DMS53 (cell line): ENCODE measurements around the gene FBXW2.

ENCODE experiments used
- DNase-seq: peaks from one replicate; lab custom pipeline; 2025; lab: John Stamatoyannopoulos, UW

The FBXW2 gene

GRCh38 chr9:120714088-120714845 is 78.9 kb downstream of the FBXW2 start, which contains the start of gene MEGF9:
Gene MEGF9 (minus strand): TSS chr9:120714470. CDS start chr9:120714358, 112 bp downstream.
- peak; percentile 100 for DNase-seq

GRCh38 chr9:120713257-120714087 is 79.7 kb downstream of the FBXW2 start:
- DNase-seq: peak; percentile 63

GRCh38 chr9:120712539-120713031 is 80.6 kb downstream of the FBXW2 start:
- peak; percentile 49 for DNase-seq

- peak; percentile 52 for DNase-seq
These were observed 81.2 kb downstream of the FBXW2 start for GRCh38 chr9:120711841-120712538.

GRCh38 chr9:120711354-120711753 is 81.9 kb downstream of the FBXW2 start:
- peak; percentile 36 for DNase-seq

GRCh38 chr9:120710110-120710981 is 82.9 kb downstream of the FBXW2 start:
- peak; percentile 81 for DNase-seq

- no peak for DNase-seq
These were observed 84.5 kb downstream of the FBXW2 start for GRCh38 chr9:120708526-120709224.

GRCh38 chr9:120707170-120707569 is 86.0 kb downstream of the FBXW2 start:
- DNase-seq: no peak
